HL-60 (cell line): ENCODE measurements around the gene CDC42BPB.

ENCODE experiments used
- GABPA ChIP-seq: IDR thresholded peaks from 2 replicates; pipeline ENCODE4 v1.6.1; 2012; ENCODE audit warnings: low read depth
- POLR2AphosphoS5 ChIP-seq: IDR thresholded peaks from 2 replicates; pipeline ENCODE4 v1.6.1; 2012; ENCODE audit warnings: low read depth
- REST ChIP-seq: IDR thresholded peaks from 2 replicates; pipeline ENCODE4 v1.6.1; 2012; ENCODE audit warnings: low read depth; ENCODE audit not compliant: insufficient replicate concordance
- SPI1 ChIP-seq: IDR thresholded peaks from 2 replicates; pipeline ENCODE4 v1.6.1; 2012; ENCODE audit warnings: low read depth, mild to moderate bottlenecking, borderline replicate concordance
- TF ChIP-seq, protein P1 (sequence below): IDR thresholded peaks from one replicate; pipeline ENCODE4 v1.5.1; 2011; ENCODE audit warnings: low read length, control low read depth, inconsistent platforms; ENCODE audit not compliant: insufficient read depth

DNA sequence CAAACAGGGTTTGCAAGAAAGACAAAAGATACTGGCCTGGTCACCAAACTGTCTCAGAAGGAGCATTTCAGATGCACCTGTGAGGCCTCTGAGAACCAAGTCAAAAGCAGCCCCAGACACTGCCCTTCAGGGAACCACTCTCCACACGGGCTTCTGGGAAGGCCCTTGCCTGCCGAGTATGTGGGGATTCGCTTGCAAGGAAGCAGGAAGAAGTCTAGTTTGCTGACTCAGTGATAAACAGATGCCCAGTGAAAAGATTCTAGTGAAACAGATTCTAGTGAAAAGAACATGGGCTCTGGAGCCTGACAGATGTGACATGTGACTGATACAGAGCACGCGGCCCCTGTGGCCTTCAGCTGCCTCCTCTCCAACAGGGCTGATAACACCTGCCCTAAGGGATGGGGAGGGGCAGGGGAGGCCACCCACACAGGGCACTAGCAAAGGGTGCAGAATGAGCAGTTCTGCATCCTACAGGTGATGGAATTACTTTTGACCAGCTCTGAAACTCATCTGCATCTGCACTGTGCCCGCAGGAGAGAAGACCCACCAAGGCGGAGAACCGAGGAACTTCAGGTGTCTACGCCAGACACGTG is 115.8 kb downstream of the CDC42BPB start:
- TF ChIP-seq, protein P1, sequence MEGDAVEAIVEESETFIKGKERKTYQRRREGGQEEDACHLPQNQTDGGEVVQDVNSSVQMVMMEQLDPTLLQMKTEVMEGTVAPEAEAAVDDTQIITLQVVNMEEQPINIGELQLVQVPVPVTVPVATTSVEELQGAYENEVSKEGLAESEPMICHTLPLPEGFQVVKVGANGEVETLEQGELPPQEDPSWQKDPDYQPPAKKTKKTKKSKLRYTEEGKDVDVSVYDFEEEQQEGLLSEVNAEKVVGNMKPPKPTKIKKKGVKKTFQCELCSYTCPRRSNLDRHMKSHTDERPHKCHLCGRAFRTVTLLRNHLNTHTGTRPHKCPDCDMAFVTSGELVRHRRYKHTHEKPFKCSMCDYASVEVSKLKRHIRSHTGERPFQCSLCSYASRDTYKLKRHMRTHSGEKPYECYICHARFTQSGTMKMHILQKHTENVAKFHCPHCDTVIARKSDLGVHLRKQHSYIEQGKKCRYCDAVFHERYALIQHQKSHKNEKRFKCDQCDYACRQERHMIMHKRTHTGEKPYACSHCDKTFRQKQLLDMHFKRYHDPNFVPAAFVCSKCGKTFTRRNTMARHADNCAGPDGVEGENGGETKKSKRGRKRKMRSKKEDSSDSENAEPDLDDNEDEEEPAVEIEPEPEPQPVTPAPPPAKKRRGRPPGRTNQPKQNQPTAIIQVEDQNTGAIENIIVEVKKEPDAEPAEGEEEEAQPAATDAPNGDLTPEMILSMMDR = no peak
- no peak for TF ChIP-seq GABPA
- no peak for TF ChIP-seq POLR2AphosphoS5
- no peak for TF ChIP-seq REST
- TF ChIP-seq SPI1 = no peak
